ENCODE results near the gene SAPCD1. TPM values are rescaled to one million over a fixed set of nuclear protein-coding genes. Genes with fewer than 3 reads are reported as not detected.

SAPCD1 gene
- total and polyA plus RNA-seq, 4 donors, result 0.59 to 2.6 (median 0.68) TPM; not detected in 1

DNA sequence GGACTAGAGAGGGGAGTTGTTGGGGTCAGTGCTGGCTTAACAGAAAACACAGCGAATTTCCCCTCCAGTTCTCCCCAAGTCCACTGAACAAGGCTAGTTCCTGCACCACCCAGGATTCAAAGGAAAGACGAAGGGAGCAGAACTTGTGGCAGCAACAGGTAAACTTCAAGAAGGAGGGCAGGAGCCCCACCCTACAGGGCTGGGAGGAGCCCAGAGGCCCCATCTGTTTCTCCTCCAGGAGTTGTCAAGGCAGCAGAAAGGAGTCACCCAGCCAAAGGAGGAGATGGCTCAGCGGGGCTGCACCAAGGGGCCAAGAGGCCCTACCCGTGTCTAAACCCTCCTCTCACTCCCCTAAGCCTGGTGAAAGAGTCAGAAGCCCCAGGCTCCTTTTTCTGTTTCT, 1.7 kb downstream of the SAPCD1 start:
- no peak overlapping the region for H3K4me3 ChIP-seq (ENCODE audit: low read depth in 1 of 3, low read length in 3 of 3)
- H3K4me1 ChIP-seq (ENCODE audit: control insufficient read depth in 4 of 4, insufficient read depth in 4 of 4, low read length in 3 of 4), result no peaks in the 10 kb centered on the region
- 89% methylated on average over 4 of the region's 4 CpGs for WGBS
- no peak for DNase-seq (ENCODE audit: low spot score)
- H3K9ac ChIP-seq (ENCODE audit: low read depth in 1 of 2, low read length in 2 of 2), result no peak overlapping the region
- no peaks in the 10 kb centered on the region for H3K36me3 ChIP-seq (ENCODE audit: control insufficient read depth in 4 of 4, insufficient read depth in 3 of 4, low read depth in 1 of 4, low read length in 3 of 4)
- no peaks in the 10 kb centered on the region for H3K27me3 ChIP-seq (ENCODE audit: control insufficient read depth in 4 of 4, insufficient read depth in 4 of 4, low read length in 3 of 4)
- H3K27ac ChIP-seq (ENCODE audit: low read depth in 1 of 2, low read length in 2 of 2), result no peak overlapping the region
- no peaks in the 10 kb centered on the region for H3K9me3 ChIP-seq (ENCODE audit: control insufficient read depth in 4 of 4, low read length in 3 of 4)
- TF ChIP-seq, protein P1, sequence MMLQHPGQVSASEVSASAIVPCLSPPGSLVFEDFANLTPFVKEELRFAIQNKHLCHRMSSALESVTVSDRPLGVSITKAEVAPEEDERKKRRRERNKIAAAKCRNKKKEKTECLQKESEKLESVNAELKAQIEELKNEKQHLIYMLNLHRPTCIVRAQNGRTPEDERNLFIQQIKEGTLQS (IDR thresholded peaks at IDR 0.05), result no peak
- no peak for TF ChIP-seq RAD21 (IDR thresholded peaks at IDR 0.05)
- TF ChIP-seq RXRA (IDR thresholded peaks at IDR 0.05), result no peak
- no peak for TF ChIP-seq HNF4A (conservative IDR thresholded peaks at IDR 0.05)
- TF ChIP-seq, protein P2, sequence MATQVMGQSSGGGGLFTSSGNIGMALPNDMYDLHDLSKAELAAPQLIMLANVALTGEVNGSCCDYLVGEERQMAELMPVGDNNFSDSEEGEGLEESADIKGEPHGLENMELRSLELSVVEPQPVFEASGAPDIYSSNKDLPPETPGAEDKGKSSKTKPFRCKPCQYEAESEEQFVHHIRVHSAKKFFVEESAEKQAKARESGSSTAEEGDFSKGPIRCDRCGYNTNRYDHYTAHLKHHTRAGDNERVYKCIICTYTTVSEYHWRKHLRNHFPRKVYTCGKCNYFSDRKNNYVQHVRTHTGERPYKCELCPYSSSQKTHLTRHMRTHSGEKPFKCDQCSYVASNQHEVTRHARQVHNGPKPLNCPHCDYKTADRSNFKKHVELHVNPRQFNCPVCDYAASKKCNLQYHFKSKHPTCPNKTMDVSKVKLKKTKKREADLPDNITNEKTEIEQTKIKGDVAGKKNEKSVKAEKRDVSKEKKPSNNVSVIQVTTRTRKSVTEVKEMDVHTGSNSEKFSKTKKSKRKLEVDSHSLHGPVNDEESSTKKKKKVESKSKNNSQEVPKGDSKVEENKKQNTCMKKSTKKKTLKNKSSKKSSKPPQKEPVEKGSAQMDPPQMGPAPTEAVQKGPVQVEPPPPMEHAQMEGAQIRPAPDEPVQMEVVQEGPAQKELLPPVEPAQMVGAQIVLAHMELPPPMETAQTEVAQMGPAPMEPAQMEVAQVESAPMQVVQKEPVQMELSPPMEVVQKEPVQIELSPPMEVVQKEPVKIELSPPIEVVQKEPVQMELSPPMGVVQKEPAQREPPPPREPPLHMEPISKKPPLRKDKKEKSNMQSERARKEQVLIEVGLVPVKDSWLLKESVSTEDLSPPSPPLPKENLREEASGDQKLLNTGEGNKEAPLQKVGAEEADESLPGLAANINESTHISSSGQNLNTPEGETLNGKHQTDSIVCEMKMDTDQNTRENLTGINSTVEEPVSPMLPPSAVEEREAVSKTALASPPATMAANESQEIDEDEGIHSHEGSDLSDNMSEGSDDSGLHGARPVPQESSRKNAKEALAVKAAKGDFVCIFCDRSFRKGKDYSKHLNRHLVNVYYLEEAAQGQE (IDR thresholded peaks at IDR 0.05), result no peak
- TF ChIP-seq JUND (IDR thresholded peaks at IDR 0.05), result no peak
- no peak for TF ChIP-seq GABPA (IDR thresholded peaks at IDR 0.05 in 1 of 2, conservative IDR thresholded peaks at IDR 0.05 in 1 of 2)

DNA sequence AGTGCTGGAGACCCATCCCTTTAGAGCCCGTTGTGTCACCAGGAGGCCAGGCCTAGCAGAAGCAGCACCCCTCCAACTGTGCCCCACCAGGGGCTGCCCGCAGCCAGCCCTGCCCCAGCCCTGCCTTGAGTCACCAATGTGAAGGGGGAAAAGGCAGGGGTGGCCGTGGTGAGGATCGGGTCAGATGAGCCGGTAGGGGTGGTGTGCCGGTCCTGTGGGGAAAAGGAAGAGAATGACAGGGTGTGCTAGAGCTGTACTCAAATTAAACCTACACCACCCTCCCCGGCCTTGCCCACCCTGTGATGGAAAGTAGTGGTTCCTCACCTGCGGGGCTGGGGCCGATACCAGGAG, 3.1 kb downstream of the SAPCD1 start:
- no peaks in the 10 kb centered on the region for H3K36me3 ChIP-seq (ENCODE audit: control insufficient read depth in 4 of 4, insufficient read depth in 3 of 4, low read depth in 1 of 4, low read length in 3 of 4)
- no peak overlapping the region for H3K27ac ChIP-seq (ENCODE audit: low read depth in 1 of 2, low read length in 2 of 2)
- H3K9ac ChIP-seq (ENCODE audit: low read depth in 1 of 2, low read length in 2 of 2), result no peak overlapping the region
- no peaks in the 10 kb centered on the region for H3K27me3 ChIP-seq (ENCODE audit: control insufficient read depth in 4 of 4, insufficient read depth in 4 of 4, low read length in 3 of 4)
- no peaks in the 10 kb centered on the region for H3K9me3 ChIP-seq (ENCODE audit: control insufficient read depth in 4 of 4, low read length in 3 of 4)
- no peak overlapping the region for H3K4me3 ChIP-seq (ENCODE audit: low read depth in 1 of 3, low read length in 3 of 3)
- H3K4me1 ChIP-seq (ENCODE audit: control insufficient read depth in 4 of 4, insufficient read depth in 4 of 4, low read length in 3 of 4), result no peaks in the 10 kb centered on the region
- DNase-seq (ENCODE audit: low spot score), result no peak
- 94% methylated on average over 9 of the region's 9 CpGs for WGBS
- TF ChIP-seq GABPA (IDR thresholded peaks at IDR 0.05 in 1 of 2, conservative IDR thresholded peaks at IDR 0.05 in 1 of 2), result no peak
- TF ChIP-seq RAD21 (IDR thresholded peaks at IDR 0.05), result no peak
- TF ChIP-seq HNF4A (conservative IDR thresholded peaks at IDR 0.05), result no peak
- TF ChIP-seq EGR1 (IDR thresholded peaks at IDR 0.05; ENCODE audit: low read depth in 2 of 2), result no peak
- TF ChIP-seq, protein P1 (IDR thresholded peaks at IDR 0.05), result no peak
- TF ChIP-seq FOXA1 (IDR thresholded peaks at IDR 0.05), result no peak
- no peak for TF ChIP-seq JUND (IDR thresholded peaks at IDR 0.05)
- no peak for TF ChIP-seq HNF4G (IDR thresholded peaks at IDR 0.05)
- no peak for TF ChIP-seq RXRA (IDR thresholded peaks at IDR 0.05)
- no peak for TF ChIP-seq FOXA2 (IDR thresholded peaks at IDR 0.05)

DNA sequence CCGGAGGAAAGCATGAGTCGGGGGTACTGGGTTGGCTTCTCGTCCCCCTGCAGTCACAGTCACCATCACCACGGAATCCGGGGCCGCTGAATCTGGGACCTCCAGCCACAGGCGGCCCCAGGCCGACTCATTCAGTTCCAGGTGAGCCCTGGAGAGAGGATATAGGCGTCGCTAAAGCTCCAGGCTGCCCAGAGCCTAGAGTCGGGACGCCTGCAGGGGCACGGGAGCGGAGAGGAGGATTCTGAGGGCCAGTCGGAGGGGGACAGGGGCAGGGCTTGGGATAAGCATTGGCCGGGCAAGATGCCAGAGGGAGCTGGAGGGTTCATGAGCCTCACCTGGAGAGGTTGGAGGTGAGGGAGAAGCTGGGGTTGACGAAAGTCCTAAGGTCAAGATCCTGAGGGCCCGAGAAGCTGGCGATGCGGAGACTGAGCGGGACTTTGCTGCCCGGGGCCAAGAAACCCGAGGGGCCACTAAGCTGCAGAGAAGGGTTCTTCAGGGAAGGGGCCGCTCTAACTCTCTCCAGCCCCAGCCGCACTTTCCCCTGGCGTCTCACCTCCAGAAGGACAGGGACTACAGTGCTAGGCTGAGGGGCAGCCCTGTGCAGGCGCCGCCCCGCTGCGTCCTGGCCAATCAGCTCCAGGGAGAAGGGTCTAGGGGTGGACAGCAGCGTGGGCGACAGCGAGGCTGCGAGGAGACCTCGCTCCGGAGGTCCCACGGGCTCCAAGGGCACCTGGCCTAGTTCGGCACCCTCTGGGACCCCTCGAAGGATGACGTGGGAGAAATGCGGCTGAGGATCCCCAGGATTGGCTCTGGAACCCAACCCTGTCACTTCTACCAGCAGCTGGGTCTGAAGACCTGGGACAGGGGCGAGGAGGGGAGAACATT, 3.7 kb downstream of the SAPCD1 start:
- TF ChIP-seq, protein P3, sequence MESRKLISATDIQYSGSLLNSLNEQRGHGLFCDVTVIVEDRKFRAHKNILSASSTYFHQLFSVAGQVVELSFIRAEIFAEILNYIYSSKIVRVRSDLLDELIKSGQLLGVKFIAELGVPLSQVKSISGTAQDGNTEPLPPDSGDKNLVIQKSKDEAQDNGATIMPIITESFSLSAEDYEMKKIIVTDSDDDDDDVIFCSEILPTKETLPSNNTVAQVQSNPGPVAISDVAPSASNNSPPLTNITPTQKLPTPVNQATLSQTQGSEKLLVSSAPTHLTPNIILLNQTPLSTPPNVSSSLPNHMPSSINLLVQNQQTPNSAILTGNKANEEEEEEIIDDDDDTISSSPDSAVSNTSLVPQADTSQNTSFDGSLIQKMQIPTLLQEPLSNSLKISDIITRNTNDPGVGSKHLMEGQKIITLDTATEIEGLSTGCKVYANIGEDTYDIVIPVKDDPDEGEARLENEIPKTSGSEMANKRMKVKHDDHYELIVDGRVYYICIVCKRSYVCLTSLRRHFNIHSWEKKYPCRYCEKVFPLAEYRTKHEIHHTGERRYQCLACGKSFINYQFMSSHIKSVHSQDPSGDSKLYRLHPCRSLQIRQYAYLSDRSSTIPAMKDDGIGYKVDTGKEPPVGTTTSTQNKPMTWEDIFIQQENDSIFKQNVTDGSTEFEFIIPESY (IDR thresholded peaks at IDR 0.05), result no peak
- no peak for TF ChIP-seq GABPA (IDR thresholded peaks at IDR 0.05 in 1 of 2, conservative IDR thresholded peaks at IDR 0.05 in 1 of 2)
- TF ChIP-seq NR2F2 (IDR thresholded peaks at IDR 0.05), result no peak
- no peak for TF ChIP-seq HNF4G (IDR thresholded peaks at IDR 0.05)
- TF ChIP-seq, protein P4, sequence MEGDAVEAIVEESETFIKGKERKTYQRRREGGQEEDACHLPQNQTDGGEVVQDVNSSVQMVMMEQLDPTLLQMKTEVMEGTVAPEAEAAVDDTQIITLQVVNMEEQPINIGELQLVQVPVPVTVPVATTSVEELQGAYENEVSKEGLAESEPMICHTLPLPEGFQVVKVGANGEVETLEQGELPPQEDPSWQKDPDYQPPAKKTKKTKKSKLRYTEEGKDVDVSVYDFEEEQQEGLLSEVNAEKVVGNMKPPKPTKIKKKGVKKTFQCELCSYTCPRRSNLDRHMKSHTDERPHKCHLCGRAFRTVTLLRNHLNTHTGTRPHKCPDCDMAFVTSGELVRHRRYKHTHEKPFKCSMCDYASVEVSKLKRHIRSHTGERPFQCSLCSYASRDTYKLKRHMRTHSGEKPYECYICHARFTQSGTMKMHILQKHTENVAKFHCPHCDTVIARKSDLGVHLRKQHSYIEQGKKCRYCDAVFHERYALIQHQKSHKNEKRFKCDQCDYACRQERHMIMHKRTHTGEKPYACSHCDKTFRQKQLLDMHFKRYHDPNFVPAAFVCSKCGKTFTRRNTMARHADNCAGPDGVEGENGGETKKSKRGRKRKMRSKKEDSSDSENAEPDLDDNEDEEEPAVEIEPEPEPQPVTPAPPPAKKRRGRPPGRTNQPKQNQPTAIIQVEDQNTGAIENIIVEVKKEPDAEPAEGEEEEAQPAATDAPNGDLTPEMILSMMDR (IDR thresholded peaks at IDR 0.05; ENCODE audit: low read depth, low read length, missing input control), result no peak
- TF ChIP-seq EGR1 (IDR thresholded peaks at IDR 0.05; ENCODE audit: low read depth in 2 of 2), result no peak
- TF ChIP-seq YY1 (IDR thresholded peaks at IDR 0.05), result no peak
- no peak for TF ChIP-seq HNF4A (conservative IDR thresholded peaks at IDR 0.05)
- no peak for TF ChIP-seq TAF1 (conservative IDR thresholded peaks at IDR 0.05)
- Histone ChIP-seq H3K36me3 (ENCODE audit: control insufficient read depth in 4 of 4, insufficient read depth in 3 of 4, low read depth in 1 of 4, low read length in 3 of 4) (no peaks in the 10 kb centered on the region), H3K9ac (ENCODE audit: low read depth in 1 of 2, low read length in 2 of 2) (no peak overlapping the region), H3K4me1 (ENCODE audit: control insufficient read depth in 4 of 4, insufficient read depth in 4 of 4, low read length in 3 of 4) (no peaks in the 10 kb centered on the region), H3K27ac (ENCODE audit: low read depth in 1 of 2, low read length in 2 of 2) (no peak overlapping the region), H3K9me3 (ENCODE audit: control insufficient read depth in 4 of 4, low read length in 3 of 4) (no peaks in the 10 kb centered on the region), H3K27me3 (ENCODE audit: control insufficient read depth in 4 of 4, insufficient read depth in 4 of 4, low read length in 3 of 4) (no peaks in the 10 kb centered on the region), H3K4me3 (ENCODE audit: low read depth in 1 of 3, low read length in 3 of 3) (no peak overlapping the region)
- 67% methylated on average over 42 of the region's 42 CpGs for WGBS
- DNase-seq (ENCODE audit: low spot score), result no peak
